ENCODE data around the gene RABL2B. TPM values are rescaled to one million over a fixed set of nuclear protein-coding genes. Genes with fewer than 3 reads are reported as not detected.

The RABL2B gene
- total and polyA plus RNA-seq, 2 experiments from 2014 or later = 9.7 to 11.8 TPM

GRCh38 chr22:50734343-50734771, 49.1 kb downstream of the RABL2B start:
- Mint-ChIP-seq H3K27ac (no peak overlapping the region), H3K9me3 (no peaks in the 10 kb centered on the region; the same call in 2 of the 3 replicates), H3K27me3 (ENCODE audit: insufficient read depth, low read depth, poor library complexity) (peaks cover 74% of the 10 kb centered on the region), H3K36me3 (ENCODE audit: low read depth) (no peaks in the 10 kb centered on the region), H3K4me3 (no peak overlapping the region), H3K4me1 (peaks cover 6% of the 10 kb centered on the region)
- H3F3A ChIP-seq (replicated peaks; ENCODE audit: low read depth) = no peaks in the 10 kb centered on the region
- DNase-seq (ENCODE audit: low spot score) (no peak), ATAC-seq (no peak)
- H2AFZ ChIP-seq = no peak overlapping the region
- no peaks in the 10 kb centered on the region for H3K36me3 ChIP-seq (ENCODE audit: insufficient read depth)
- no peak overlapping the region for H3K27ac ChIP-seq (ENCODE audit: low read depth)
- no peak overlapping the region for H3K4me2 ChIP-seq
- H4K20me1 ChIP-seq (replicated peaks; ENCODE audit: insufficient read depth) = no peaks in the 10 kb centered on the region
- H3K4me3 ChIP-seq = no peak overlapping the region
- peaks cover 5% of the 10 kb centered on the region; the same call in 1 of the 2 replicates for H3K4me1 ChIP-seq (ENCODE audit: insufficient read depth)
- H3K27me3 ChIP-seq (ENCODE audit: insufficient read depth) = peaks cover 74% of the 10 kb centered on the region
- no peaks in the 10 kb centered on the region for H3K9me2 ChIP-seq (ENCODE audit: insufficient read depth)
- no peaks in the 10 kb centered on the region for H3K79me2 ChIP-seq (replicated peaks; ENCODE audit: insufficient read depth)
- TF ChIP-seq REST (IDR thresholded peaks at IDR 0.05; ENCODE audit: unreplicated experiment) (no peak), POLR2AphosphoS5 (IDR thresholded peaks at IDR 0.05; ENCODE audit: low read depth) (no peak), EZH2phosphoT487 (IDR thresholded peaks at IDR 0.05; ENCODE audit: unreplicated experiment) (no peak), NANOG (IDR thresholded peaks at IDR 0.05; ENCODE audit: borderline replicate concordance) (no peak), EZH2 (IDR thresholded peaks at IDR 0.05; ENCODE audit: low read depth, unreplicated experiment) (no peak)

GRCh38 chr22:50733521-50734342, 49.7 kb downstream of the RABL2B start:
- Histone ChIP-seq H4K20me1 (replicated peaks; ENCODE audit: insufficient read depth) (no peaks in the 10 kb centered on the region), H2AFZ (no peak overlapping the region), H3K4me2 (no peak overlapping the region), H3K4me1 (ENCODE audit: insufficient read depth) (peaks cover 5% of the 10 kb centered on the region; the same call in 1 of the 2 replicates), H3K4me3 (no peak overlapping the region), H3K79me2 (replicated peaks; ENCODE audit: insufficient read depth) (no peaks in the 10 kb centered on the region), H3K36me3 (ENCODE audit: insufficient read depth) (no peaks in the 10 kb centered on the region), H3F3A (replicated peaks; ENCODE audit: low read depth) (no peaks in the 10 kb centered on the region), H3K9me2 (ENCODE audit: insufficient read depth) (no peaks in the 10 kb centered on the region), H3K27me3 (ENCODE audit: insufficient read depth) (peaks cover 77% of the 10 kb centered on the region), H3K27ac (ENCODE audit: low read depth) (no peak overlapping the region)
- no peaks in the 10 kb centered on the region; the same call in 2 of the 3 replicates for H3K9me3 Mint-ChIP-seq
- no peak overlapping the region for H3K4me3 Mint-ChIP-seq
- H3K27ac Mint-ChIP-seq = no peak overlapping the region
- peaks cover 6% of the 10 kb centered on the region for H3K4me1 Mint-ChIP-seq
- ATAC-seq (no peak), DNase-seq (ENCODE audit: low spot score) (no peak)
- TF ChIP-seq, protein P1, sequence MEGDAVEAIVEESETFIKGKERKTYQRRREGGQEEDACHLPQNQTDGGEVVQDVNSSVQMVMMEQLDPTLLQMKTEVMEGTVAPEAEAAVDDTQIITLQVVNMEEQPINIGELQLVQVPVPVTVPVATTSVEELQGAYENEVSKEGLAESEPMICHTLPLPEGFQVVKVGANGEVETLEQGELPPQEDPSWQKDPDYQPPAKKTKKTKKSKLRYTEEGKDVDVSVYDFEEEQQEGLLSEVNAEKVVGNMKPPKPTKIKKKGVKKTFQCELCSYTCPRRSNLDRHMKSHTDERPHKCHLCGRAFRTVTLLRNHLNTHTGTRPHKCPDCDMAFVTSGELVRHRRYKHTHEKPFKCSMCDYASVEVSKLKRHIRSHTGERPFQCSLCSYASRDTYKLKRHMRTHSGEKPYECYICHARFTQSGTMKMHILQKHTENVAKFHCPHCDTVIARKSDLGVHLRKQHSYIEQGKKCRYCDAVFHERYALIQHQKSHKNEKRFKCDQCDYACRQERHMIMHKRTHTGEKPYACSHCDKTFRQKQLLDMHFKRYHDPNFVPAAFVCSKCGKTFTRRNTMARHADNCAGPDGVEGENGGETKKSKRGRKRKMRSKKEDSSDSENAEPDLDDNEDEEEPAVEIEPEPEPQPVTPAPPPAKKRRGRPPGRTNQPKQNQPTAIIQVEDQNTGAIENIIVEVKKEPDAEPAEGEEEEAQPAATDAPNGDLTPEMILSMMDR (conservative IDR thresholded peaks at IDR 0.05; ENCODE audit: low read depth in 2 of 2) = no peak
- TF ChIP-seq CREB1 (CRISPR knock-in tag; IDR thresholded peaks at IDR 0.05; ENCODE audit: low read depth) = no peak
- TF ChIP-seq JUNB (IDR thresholded peaks at IDR 0.05; ENCODE audit: unreplicated experiment) = no peak
- no peak for TF ChIP-seq REST (IDR thresholded peaks at IDR 0.05; ENCODE audit: unreplicated experiment)
- TF ChIP-seq ZNF331 (CRISPR knock-in tag; IDR thresholded peaks at IDR 0.05; ENCODE audit: low read depth) = no peak
- no peak for TF ChIP-seq NANOG (IDR thresholded peaks at IDR 0.05; ENCODE audit: borderline replicate concordance)
- TF ChIP-seq STAT1 (IDR thresholded peaks at IDR 0.05; ENCODE audit: unreplicated experiment) = no peak
- no peak for TF ChIP-seq POLR2AphosphoS5 (IDR thresholded peaks at IDR 0.05; ENCODE audit: low read depth)
- no peak for TF ChIP-seq EZH2phosphoT487 (IDR thresholded peaks at IDR 0.05; ENCODE audit: unreplicated experiment)
- H3K27me3 Mint-ChIP-seq (ENCODE audit: insufficient read depth, low read depth, poor library complexity) = peaks cover 73% of the 10 kb centered on the region
- no peaks in the 10 kb centered on the region for H3K36me3 Mint-ChIP-seq (ENCODE audit: low read depth)

Data from GM23338 (cell line).